H54 (cell line): Measurements from ENCODE around the gene DHDH.

ENCODE experiments used
- DNase-seq: peaks from one replicate; pipeline ENCODE4 v3.0.0; 2011; ENCODE audit warnings: low spot score, mixed read lengths; ENCODE audit not compliant: insufficient read length
- FAIRE-seq: peaks from 3 replicates; lab custom pipeline; 2011; peaks lifted over from hg19 to GRCh38; lab: Jason Lieb, UNC
- POLR2A ChIP-seq: IDR thresholded peaks from 2 replicates; pipeline ENCODE4 v1.6.1; 2011; ENCODE audit warnings: low read depth, mild to moderate bottlenecking, low read length

DHDH gene

GRCh38 chr19:48962849-48963165 lies 29.3 kb downstream of the DHDH start:
- DNase-seq (no peak), FAIRE-seq (no peak)
- no peak for TF ChIP-seq POLR2A

- FAIRE-seq (no peak), DNase-seq (peak; percentile 55)
- no peak for TF ChIP-seq POLR2A
Observed at GRCh38 chr19:48963371-48964204, 30.1 kb downstream of the DHDH start.

GRCh38 chr19:48964205-48965039 lies 30.9 kb downstream of the DHDH start:
- TF ChIP-seq POLR2A, result no peak
- FAIRE-seq (no peak), DNase-seq (no peak)

- FAIRE-seq (no peak), DNase-seq (peak; percentile 62)
- peak; percentile 97 for TF ChIP-seq POLR2A
Observed at GRCh38 chr19:48965040-48965805, 31.7 kb downstream of the DHDH start, which contains the start of gene FTL. FTL (plus strand) TSS chr19:48965309; CDS start chr19:48965508, 199 bp downstream.

- no peak for TF ChIP-seq POLR2A
- DNase-seq (no peak), FAIRE-seq (no peak)
Observed at GRCh38 chr19:48965806-48966540, 32.5 kb downstream of the DHDH start.

- FAIRE-seq (no peak), DNase-seq (no peak)
- TF ChIP-seq POLR2A, result no peak
Observed at GRCh38 chr19:48966541-48967345, 33.2 kb downstream of the DHDH start.

GRCh38 chr19:48967346-48968178 lies 34.1 kb downstream of the DHDH start:
- no peak for TF ChIP-seq POLR2A
- FAIRE-seq (no peak), DNase-seq (no peak)

GRCh38 chr19:48968179-48968661 lies 34.7 kb downstream of the DHDH start:
- DNase-seq (no peak), FAIRE-seq (no peak)
- TF ChIP-seq POLR2A, result no peak

- DNase-seq (no peak), FAIRE-seq (no peak)
- no peak for TF ChIP-seq POLR2A
Observed at GRCh38 chr19:48968813-48969218, 35.3 kb downstream of the DHDH start.

- FAIRE-seq, result no peak
- no peak for TF ChIP-seq POLR2A
- DNase-seq, result no peak
Observed at GRCh38 chr19:48969276-48970138, 36.0 kb downstream of the DHDH start.
